Measurements from ENCODE around the gene RNF220. TPM values are rescaled to one million over a fixed set of nuclear protein-coding genes. Genes with fewer than 3 reads are reported as not detected.
A peak's percentile ranks its signal among the peaks of the same experiment; 100 is the strongest.

Gene RNF220
- total and polyA plus RNA-seq, 7 experiments from 2014 or later: 83.1 to 127 (median 95.9) TPM

GRCh38 chr1:44636688-44637598 is 231.9 kb downstream of the RNF220 start:
- no peaks in the 10 kb centered on the region for H3K9me3 ChIP-seq (ENCODE audit: control insufficient read depth in 2 of 3, low read length in 3 of 3)
- peak overlapping the region in 3 of 9 donors; percentile 9 to 48 (median 12) for H3K27ac Mint-ChIP-seq
- H3K4me1 Mint-ChIP-seq: peaks cover 25 to 46% (median 33%) of the 10 kb centered on the region in 7 donors
- ChIA-PET CTCF (interaction anchor here (4.3 kb wide), 1 partner anchor 15 kb away, joined by 18 read pairs; no protein-coding TSS in a partner anchor), POLR2A (no interaction called here)
- intact Hi-C loops (cut with micrococcal nuclease): loop anchor here (10.0 kb wide), 2 partner anchors 422 to 692 kb away; partner anchors contain the start of genes DMAP1 (in 1 of the 2) and IPO13 (in 1 of the 2)
- DNase-seq (no peak), ATAC-seq (no peak)
- peaks cover 0 to 2% (median 0%) of the 10 kb centered on the region in 11 donors for H3K9me3 Mint-ChIP-seq
- peaks cover 8 to 93% (median 31%) of the 10 kb centered on the region in 3 experiments for H3K36me3 ChIP-seq (ENCODE audit: control insufficient read depth in 2 of 3, insufficient read depth in 3 of 3, low read length in 3 of 3)
- H3K36me3 Mint-ChIP-seq: peaks cover 6 to 31% (median 12%) of the 10 kb centered on the region in 5 donors
- no peaks in the 10 kb centered on the region for H3K27me3 Mint-ChIP-seq
- H3K27ac ChIP-seq (ENCODE audit: low read depth, low read length): no peak overlapping the region
- H3K4me3 Mint-ChIP-seq: no peak overlapping the region
- peaks cover 8% of the 10 kb centered on the region in 2 donors for H3K4me1 ChIP-seq (ENCODE audit: control insufficient read depth in 2 of 2, insufficient read depth in 2 of 2, low read length in 2 of 2)
- H3K4me3 ChIP-seq (ENCODE audit: low read length): no peak overlapping the region
- H3K27me3 ChIP-seq (ENCODE audit: control insufficient read depth in 2 of 2, insufficient read depth in 2 of 2, low read length in 2 of 2): no peaks in the 10 kb centered on the region

GRCh38 chr1:44637702-44638411 is 232.8 kb downstream of the RNF220 start:
- H3K27me3 ChIP-seq (ENCODE audit: control insufficient read depth in 2 of 2, insufficient read depth in 2 of 2, low read length in 2 of 2): no peaks in the 10 kb centered on the region

GRCh38 chr1:44640200-44640853 is 235.3 kb downstream of the RNF220 start:
- H3K27me3 ChIP-seq (ENCODE audit: control insufficient read depth in 2 of 2, insufficient read depth in 2 of 2, low read length in 2 of 2): no peaks in the 10 kb centered on the region
- H3K27ac ChIP-seq (ENCODE audit: low read depth, low read length): no peak overlapping the region
- ChIA-PET CTCF (no interaction called here), POLR2A (interaction anchor here (0.7 to 1.7 kb wide), 3 partner anchors 8 to 11 kb away, joined by 3 to 5 read pairs (median 4); no protein-coding TSS in a partner anchor)
- Mint-ChIP-seq H3K27ac (peak overlapping the region in 1 of 9 donors; percentile 41), H3K4me1 (peaks cover 6 to 24% (median 10%) of the 10 kb centered on the region in 7 donors), H3K4me3 (no peak overlapping the region), H3K36me3 (peaks cover 10 to 42% (median 15%) of the 10 kb centered on the region in 5 donors), H3K27me3 (no peaks in the 10 kb centered on the region), H3K9me3 (peaks cover 0 to 2% (median 0%) of the 10 kb centered on the region in 11 donors)
- no peaks in the 10 kb centered on the region for H3K4me1 ChIP-seq (ENCODE audit: control insufficient read depth in 2 of 2, insufficient read depth in 2 of 2, low read length in 2 of 2)
- H3K9me3 ChIP-seq (ENCODE audit: control insufficient read depth in 2 of 3, low read length in 3 of 3): no peaks in the 10 kb centered on the region
- H3K4me3 ChIP-seq (ENCODE audit: low read length): no peak overlapping the region
- intact Hi-C loops (cut with micrococcal nuclease): no loop called here
- DNase-seq (no peak), ATAC-seq (no peak)
- H3K36me3 ChIP-seq (ENCODE audit: control insufficient read depth in 2 of 3, insufficient read depth in 3 of 3, low read length in 3 of 3): peaks cover 8 to 97% (median 32%) of the 10 kb centered on the region in 3 experiments

More at GRCh38 chr1:44637702-44638411, 232.8 kb downstream of the RNF220 start:
- ATAC-seq: no peak
- POLR2A ChIA-PET: interaction anchor here (1.2 kb wide), 1 partner anchor 10 kb away, joined by 3 read pairs; no protein-coding TSS in a partner anchor
- Histone ChIP-seq H3K4me1 (ENCODE audit: control insufficient read depth in 2 of 2, insufficient read depth in 2 of 2, low read length in 2 of 2) (peaks cover 2 to 3% of the 10 kb centered on the region in 2 donors), H3K4me3 (ENCODE audit: low read length) (no peak overlapping the region), H3K27ac (ENCODE audit: low read depth, low read length) (no peak overlapping the region), H3K36me3 (ENCODE audit: control insufficient read depth in 2 of 3, insufficient read depth in 3 of 3, low read length in 3 of 3) (peaks cover 8 to 97% (median 32%) of the 10 kb centered on the region in 3 experiments), H3K9me3 (ENCODE audit: control insufficient read depth in 2 of 3, low read length in 3 of 3) (no peaks in the 10 kb centered on the region)
- H3K4me3 Mint-ChIP-seq: no peak overlapping the region
- peaks cover 6 to 36% (median 12%) of the 10 kb centered on the region in 5 donors for H3K36me3 Mint-ChIP-seq
- H3K27me3 Mint-ChIP-seq: no peaks in the 10 kb centered on the region
- CTCF ChIA-PET: interaction anchor here (4.3 kb wide), 1 partner anchor 14 kb away, joined by 18 read pairs; no protein-coding TSS in a partner anchor
- H3K9me3 Mint-ChIP-seq: peaks cover 0 to 2% (median 0%) of the 10 kb centered on the region in 11 donors
- intact Hi-C loops (cut with micrococcal nuclease): loop anchor here (10.0 kb wide), 2 partner anchors 423 to 693 kb away; partner anchors contain the start of genes DMAP1 (in 1 of the 2) and IPO13 (in 1 of the 2)
- peak overlapping the region in 3 of 9 donors; percentile 48 to 85 (median 71) for H3K27ac Mint-ChIP-seq
- H3K4me1 Mint-ChIP-seq: peaks cover 27 to 39% (median 32%) of the 10 kb centered on the region in 7 donors
- DNase-seq: no peak

GRCh38 chr1:44641126-44642102 is 236.4 kb downstream of the RNF220 start:
- no peaks in the 10 kb centered on the region for H3K27me3 ChIP-seq (ENCODE audit: control insufficient read depth in 2 of 2, insufficient read depth in 2 of 2, low read length in 2 of 2)
- Mint-ChIP-seq H3K9me3 (peaks cover 0 to 2% (median 0%) of the 10 kb centered on the region in 11 donors), H3K4me1 (peaks cover 4 to 18% (median 9%) of the 10 kb centered on the region in 7 donors), H3K4me3 (no peak overlapping the region), H3K36me3 (peaks cover 9 to 42% (median 13%) of the 10 kb centered on the region in 5 donors), H3K27ac (peak overlapping the region in 3 of 9 donors; percentile 43 to 92 (median 55)), H3K27me3 (no peaks in the 10 kb centered on the region)
- CTCF ChIA-PET: interaction anchor here (2.6 kb wide), 1 partner anchor 11 kb away, joined by 12 read pairs; no protein-coding TSS in a partner anchor
- H3K27ac ChIP-seq (ENCODE audit: low read depth, low read length): no peak overlapping the region
- intact Hi-C loops (cut with micrococcal nuclease): no loop called here
- no peaks in the 10 kb centered on the region for H3K4me1 ChIP-seq (ENCODE audit: control insufficient read depth in 2 of 2, insufficient read depth in 2 of 2, low read length in 2 of 2)
- ATAC-seq (no peak), DNase-seq (no peak)
- no peak overlapping the region for H3K4me3 ChIP-seq (ENCODE audit: low read length)
- POLR2A ChIA-PET: interaction anchor here (0.6 to 2.9 kb wide), 3 partner anchors 9 to 779 kb away, joined by 3 to 18 read pairs (median 3); no protein-coding TSS in a partner anchor
- no peaks in the 10 kb centered on the region for H3K9me3 ChIP-seq (ENCODE audit: control insufficient read depth in 2 of 3, low read length in 3 of 3)
- peaks cover 8 to 97% (median 32%) of the 10 kb centered on the region in 3 experiments for H3K36me3 ChIP-seq (ENCODE audit: control insufficient read depth in 2 of 3, insufficient read depth in 3 of 3, low read length in 3 of 3)

DNA sequence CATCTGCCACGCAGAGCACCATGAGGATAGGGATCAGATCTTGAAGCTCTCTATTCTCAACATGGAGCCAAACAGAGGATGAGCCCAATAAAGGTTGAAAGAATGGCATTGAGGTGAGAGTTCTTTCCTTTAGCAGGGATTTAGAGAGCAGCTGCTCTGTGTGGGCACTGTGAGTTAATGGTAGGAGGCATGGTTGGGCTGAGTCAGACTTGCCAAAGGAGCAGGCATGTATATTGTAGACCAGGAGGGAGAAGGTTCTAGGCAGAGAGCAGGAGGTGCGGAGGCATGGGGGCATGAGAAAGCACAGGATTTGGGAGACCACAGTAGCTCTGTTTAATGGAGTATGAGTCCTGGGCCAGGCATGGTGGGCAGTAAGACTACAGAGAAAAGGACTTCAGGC is 237.2 kb downstream of the RNF220 start:
- intact Hi-C loops (cut with micrococcal nuclease): no loop called here
- H3K27ac Mint-ChIP-seq: peak overlapping the region in 1 of 9 donors; percentile 55
- H3K36me3 Mint-ChIP-seq: peaks cover 9 to 48% (median 13%) of the 10 kb centered on the region in 5 donors
- Histone ChIP-seq H3K27ac (ENCODE audit: low read depth, low read length) (no peak overlapping the region), H3K4me1 (ENCODE audit: control insufficient read depth in 2 of 2, insufficient read depth in 2 of 2, low read length in 2 of 2) (no peaks in the 10 kb centered on the region), H3K36me3 (ENCODE audit: control insufficient read depth in 2 of 3, insufficient read depth in 3 of 3, low read length in 3 of 3) (peaks cover 8 to 97% (median 27%) of the 10 kb centered on the region in 3 experiments), H3K9me3 (ENCODE audit: control insufficient read depth in 2 of 3, low read length in 3 of 3) (no peaks in the 10 kb centered on the region), H3K27me3 (ENCODE audit: control insufficient read depth in 2 of 2, insufficient read depth in 2 of 2, low read length in 2 of 2) (no peaks in the 10 kb centered on the region), H3K4me3 (ENCODE audit: low read length) (no peak overlapping the region)
- ATAC-seq: no peak
- CTCF ChIA-PET: interaction anchor here (2.6 kb wide), 1 partner anchor 11 kb away, joined by 12 read pairs; no protein-coding TSS in a partner anchor
- H3K9me3 Mint-ChIP-seq: peaks cover 0 to 2% (median 0%) of the 10 kb centered on the region in 11 donors
- H3K4me3 Mint-ChIP-seq: no peak overlapping the region
- no peaks in the 10 kb centered on the region for H3K27me3 Mint-ChIP-seq
- POLR2A ChIA-PET: interaction anchor here (0.9 to 2.9 kb wide), 2 partner anchors 10 to 32 kb away, joined by 3 to 18 read pairs; no protein-coding TSS in a partner anchor
- DNase-seq: no peak
- peaks cover 4 to 18% (median 9%) of the 10 kb centered on the region in 7 donors for H3K4me1 Mint-ChIP-seq

All from naive thymus-derived CD4-positive, alpha-beta T cell (primary cell).